Measurements from ENCODE around the gene LEKR1.

- TF ChIP-seq CTCF (conservative IDR thresholded peaks at IDR 0.05; ENCODE audit: low read length) (no peak), EZH2phosphoT487 (IDR thresholded peaks at IDR 0.05; ENCODE audit: borderline replicate concordance, low read depth, low read length) (no peak)
Measured at GRCh38 chr3:156834962-156835535, 8.9 kb downstream of the LEKR1 start.

Measured in OCI-LY7 (cell line).